ENCODE data around the gene C3.

GRCh38 chr19:6730153-6730804 is 9.8 kb upstream of the C3 start:
- no peak for TF ChIP-seq EZH2 (IDR thresholded peaks at IDR 0.05; ENCODE audit: low read depth, unreplicated experiment)
- TF ChIP-seq, protein P1, sequence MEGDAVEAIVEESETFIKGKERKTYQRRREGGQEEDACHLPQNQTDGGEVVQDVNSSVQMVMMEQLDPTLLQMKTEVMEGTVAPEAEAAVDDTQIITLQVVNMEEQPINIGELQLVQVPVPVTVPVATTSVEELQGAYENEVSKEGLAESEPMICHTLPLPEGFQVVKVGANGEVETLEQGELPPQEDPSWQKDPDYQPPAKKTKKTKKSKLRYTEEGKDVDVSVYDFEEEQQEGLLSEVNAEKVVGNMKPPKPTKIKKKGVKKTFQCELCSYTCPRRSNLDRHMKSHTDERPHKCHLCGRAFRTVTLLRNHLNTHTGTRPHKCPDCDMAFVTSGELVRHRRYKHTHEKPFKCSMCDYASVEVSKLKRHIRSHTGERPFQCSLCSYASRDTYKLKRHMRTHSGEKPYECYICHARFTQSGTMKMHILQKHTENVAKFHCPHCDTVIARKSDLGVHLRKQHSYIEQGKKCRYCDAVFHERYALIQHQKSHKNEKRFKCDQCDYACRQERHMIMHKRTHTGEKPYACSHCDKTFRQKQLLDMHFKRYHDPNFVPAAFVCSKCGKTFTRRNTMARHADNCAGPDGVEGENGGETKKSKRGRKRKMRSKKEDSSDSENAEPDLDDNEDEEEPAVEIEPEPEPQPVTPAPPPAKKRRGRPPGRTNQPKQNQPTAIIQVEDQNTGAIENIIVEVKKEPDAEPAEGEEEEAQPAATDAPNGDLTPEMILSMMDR (conservative IDR thresholded peaks at IDR 0.05; ENCODE audit: low read depth in 2 of 2), result no peak
- TF ChIP-seq, protein P2, sequence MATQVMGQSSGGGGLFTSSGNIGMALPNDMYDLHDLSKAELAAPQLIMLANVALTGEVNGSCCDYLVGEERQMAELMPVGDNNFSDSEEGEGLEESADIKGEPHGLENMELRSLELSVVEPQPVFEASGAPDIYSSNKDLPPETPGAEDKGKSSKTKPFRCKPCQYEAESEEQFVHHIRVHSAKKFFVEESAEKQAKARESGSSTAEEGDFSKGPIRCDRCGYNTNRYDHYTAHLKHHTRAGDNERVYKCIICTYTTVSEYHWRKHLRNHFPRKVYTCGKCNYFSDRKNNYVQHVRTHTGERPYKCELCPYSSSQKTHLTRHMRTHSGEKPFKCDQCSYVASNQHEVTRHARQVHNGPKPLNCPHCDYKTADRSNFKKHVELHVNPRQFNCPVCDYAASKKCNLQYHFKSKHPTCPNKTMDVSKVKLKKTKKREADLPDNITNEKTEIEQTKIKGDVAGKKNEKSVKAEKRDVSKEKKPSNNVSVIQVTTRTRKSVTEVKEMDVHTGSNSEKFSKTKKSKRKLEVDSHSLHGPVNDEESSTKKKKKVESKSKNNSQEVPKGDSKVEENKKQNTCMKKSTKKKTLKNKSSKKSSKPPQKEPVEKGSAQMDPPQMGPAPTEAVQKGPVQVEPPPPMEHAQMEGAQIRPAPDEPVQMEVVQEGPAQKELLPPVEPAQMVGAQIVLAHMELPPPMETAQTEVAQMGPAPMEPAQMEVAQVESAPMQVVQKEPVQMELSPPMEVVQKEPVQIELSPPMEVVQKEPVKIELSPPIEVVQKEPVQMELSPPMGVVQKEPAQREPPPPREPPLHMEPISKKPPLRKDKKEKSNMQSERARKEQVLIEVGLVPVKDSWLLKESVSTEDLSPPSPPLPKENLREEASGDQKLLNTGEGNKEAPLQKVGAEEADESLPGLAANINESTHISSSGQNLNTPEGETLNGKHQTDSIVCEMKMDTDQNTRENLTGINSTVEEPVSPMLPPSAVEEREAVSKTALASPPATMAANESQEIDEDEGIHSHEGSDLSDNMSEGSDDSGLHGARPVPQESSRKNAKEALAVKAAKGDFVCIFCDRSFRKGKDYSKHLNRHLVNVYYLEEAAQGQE (IDR thresholded peaks at IDR 0.05; ENCODE audit: unreplicated experiment), result no peak

Data from GM23338 (cell line).